ENCODE data around the gene RB1.

GRCh38 chr13:48255090-48255489 lies 48.5 kb upstream of the RB1 start:
- TF ChIP-seq EZH2 (IDR thresholded peaks at IDR 0.05; ENCODE audit: borderline replicate concordance, low read length), result no peak
- no peak for TF ChIP-seq CTCF (conservative IDR thresholded peaks at IDR 0.05 in 1 of 2, IDR thresholded peaks at IDR 0.05 in 1 of 2; ENCODE audit: extremely low read depth in 1 of 2, insufficient read depth in 1 of 2, low read depth in 1 of 2, low read length in 2 of 2)

Measured in mammary epithelial cell (primary cell).